ENCODE data around the gene KRTAP5-2.

The KRTAP5-2 gene

DNA sequence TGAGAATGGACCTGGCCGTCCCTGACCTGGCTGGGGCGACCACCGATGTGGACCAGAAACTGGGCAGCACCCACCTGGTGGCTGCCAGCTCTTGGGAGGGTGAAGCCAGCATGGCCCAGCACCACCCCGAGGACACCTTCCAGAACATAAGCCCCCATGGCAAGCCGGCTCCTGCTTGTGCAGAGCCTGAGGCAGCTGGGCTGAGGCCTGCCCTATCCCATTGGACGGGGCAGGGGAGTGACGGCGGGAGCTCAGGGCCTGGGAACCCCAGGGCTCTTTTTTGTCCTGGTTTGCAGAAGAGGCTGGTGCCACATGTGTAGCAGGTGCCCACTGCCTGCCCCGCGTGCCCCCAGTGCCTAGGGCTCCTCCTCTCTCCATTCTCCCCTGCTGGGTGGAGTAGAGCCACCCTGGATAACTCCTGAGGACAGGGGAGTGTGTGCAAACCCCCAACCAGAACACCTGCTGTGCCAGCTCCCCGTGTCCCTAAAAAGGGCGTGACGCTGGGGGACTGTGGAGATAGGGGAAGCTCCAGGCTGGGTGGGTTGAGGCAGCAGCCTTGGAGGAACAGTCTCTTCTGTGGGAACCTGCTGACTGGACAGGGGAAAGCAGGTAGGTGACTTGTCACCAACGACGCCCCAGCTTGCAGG lies 38.0 kb downstream of the KRTAP5-2 start:
- CTCF ChIA-PET = interaction anchor here (2.0 kb wide), 1 partner anchor 15 kb away, joined by 11 read pairs; no protein-coding TSS in a partner anchor
- TF ChIP-seq, protein P1, sequence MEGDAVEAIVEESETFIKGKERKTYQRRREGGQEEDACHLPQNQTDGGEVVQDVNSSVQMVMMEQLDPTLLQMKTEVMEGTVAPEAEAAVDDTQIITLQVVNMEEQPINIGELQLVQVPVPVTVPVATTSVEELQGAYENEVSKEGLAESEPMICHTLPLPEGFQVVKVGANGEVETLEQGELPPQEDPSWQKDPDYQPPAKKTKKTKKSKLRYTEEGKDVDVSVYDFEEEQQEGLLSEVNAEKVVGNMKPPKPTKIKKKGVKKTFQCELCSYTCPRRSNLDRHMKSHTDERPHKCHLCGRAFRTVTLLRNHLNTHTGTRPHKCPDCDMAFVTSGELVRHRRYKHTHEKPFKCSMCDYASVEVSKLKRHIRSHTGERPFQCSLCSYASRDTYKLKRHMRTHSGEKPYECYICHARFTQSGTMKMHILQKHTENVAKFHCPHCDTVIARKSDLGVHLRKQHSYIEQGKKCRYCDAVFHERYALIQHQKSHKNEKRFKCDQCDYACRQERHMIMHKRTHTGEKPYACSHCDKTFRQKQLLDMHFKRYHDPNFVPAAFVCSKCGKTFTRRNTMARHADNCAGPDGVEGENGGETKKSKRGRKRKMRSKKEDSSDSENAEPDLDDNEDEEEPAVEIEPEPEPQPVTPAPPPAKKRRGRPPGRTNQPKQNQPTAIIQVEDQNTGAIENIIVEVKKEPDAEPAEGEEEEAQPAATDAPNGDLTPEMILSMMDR (IDR thresholded peaks at IDR 0.05; ENCODE audit: control extremely low read depth, extremely low read depth, low read depth, missing control alignments) = no peak
- no peak for DNase-seq (ENCODE audit: extremely low spot score)
- POLR2A ChIA-PET = no interaction called here

DNA sequence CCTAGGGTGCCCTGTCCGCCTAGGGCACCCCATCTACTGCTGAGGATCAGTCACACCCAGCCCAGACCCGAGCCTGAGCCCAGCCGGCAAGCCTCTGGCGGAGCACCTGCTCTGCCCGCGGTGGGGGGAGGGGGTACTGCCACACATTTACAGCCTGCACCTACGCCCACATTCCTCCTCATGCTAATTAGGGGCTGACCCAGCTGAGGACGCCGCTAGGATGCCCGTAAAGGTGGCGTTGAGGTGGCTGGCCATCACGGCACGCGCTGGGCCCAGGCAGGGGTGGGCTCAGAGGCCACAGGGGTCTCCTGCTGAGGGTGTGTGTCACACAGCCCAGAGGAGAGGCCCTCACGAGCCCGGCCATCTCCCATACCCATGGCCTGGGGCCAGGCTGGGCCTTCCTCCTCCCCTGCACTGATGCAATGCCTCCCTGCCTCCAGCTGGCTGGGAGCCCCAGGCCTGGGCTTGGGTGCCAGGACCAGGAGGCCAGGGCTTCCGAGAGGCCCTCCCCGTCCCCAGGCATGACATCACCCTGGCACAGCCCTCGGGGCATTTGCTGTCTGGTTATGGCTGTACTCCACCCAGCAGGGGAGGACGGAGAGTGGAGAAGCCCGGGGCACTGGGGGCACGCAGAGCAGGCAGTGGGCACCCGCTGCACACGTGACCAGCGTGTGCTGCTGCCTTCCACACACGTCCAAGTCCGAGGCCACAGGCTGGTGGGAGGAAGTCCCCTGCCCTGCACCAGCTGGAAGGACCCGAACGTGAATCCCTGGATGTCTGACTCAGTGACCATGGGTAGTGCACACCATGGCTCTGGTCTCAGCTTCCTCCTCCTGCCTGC lies 38.8 kb downstream of the KRTAP5-2 start:
- no peak for DNase-seq (ENCODE audit: extremely low spot score)
- POLR2A ChIA-PET = no interaction called here
- CTCF ChIA-PET = interaction anchor here (1.2 to 2.0 kb wide), 4 partner anchors 13 to 16 kb away, joined by 3 to 11 read pairs (median 8); no protein-coding TSS in a partner anchor
- TF ChIP-seq, protein P1 (IDR thresholded peaks at IDR 0.05; ENCODE audit: control extremely low read depth, extremely low read depth, low read depth, missing control alignments) = no peak

DNA sequence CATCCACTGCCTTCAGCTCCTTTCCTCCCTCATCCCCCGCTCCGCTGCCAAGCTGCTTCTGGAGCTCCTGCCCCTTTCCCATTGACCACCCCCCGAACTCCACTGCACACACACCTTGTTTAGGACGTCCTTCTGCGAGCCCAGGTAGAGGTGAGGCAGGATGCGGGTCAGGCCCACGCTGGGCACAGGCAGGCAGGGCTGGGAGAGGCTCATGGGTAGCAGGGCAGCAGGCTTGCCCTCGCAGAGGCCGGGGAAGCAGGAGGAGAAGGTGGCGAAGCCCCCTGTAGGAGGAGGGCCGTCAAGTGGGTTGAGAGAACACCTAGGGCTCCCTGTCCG lies 39.4 kb downstream of the KRTAP5-2 start:
- TF ChIP-seq, protein P1 (IDR thresholded peaks at IDR 0.05; ENCODE audit: control extremely low read depth, extremely low read depth, low read depth, missing control alignments) = no peak
- ChIA-PET POLR2A (no interaction called here), CTCF (interaction anchor here (1.2 to 1.8 kb wide), 3 partner anchors 12 to 16 kb away, joined by 3 to 9 read pairs (median 6); no protein-coding TSS in a partner anchor)
- DNase-seq (ENCODE audit: extremely low spot score) = no peak

DNA sequence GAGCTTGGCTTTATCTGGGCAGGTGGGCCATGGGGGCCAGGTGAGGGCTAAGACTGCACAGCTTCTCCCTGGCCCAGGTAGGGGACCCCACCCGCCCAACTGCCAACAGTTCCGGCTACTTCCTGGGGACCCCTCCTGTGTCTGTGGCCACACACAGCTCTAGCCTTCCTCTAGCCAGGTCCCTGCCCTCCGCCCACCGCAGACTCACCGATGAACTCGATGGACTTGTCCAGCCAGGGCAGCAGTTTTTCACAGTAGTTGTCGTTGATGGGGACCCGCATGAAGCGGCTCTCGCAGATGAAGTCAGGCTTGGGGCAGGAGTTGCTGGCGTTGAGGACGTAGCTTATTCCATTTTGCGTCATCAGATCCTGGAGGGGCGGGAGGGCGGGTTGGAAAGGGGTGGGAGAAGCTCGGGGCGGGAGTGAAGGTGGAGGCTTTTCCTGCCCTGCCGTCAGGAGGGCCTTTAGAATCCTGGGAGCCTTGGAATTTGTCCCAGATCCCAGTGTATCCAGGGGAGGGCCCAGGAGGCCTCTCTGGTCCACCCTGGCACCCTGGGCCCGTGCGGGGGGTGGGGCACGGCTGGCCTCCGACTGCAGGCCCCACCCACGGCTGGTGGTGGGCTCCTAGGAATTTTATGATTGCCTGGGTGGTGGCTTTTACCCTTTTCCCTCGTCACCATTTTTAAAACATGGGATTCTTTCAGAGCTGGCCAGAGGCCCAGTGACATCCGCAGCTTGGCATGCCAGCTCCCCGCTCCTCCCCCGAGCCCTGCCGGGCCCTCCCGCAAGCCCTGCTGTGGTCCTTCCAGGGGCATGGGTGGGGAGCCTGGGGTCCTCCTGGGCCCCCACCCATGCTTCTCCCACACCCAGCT lies 40.0 kb downstream of the KRTAP5-2 start:
- TF ChIP-seq, protein P1 (IDR thresholded peaks at IDR 0.05; ENCODE audit: control extremely low read depth, extremely low read depth, low read depth, missing control alignments) = no peak
- CTCF ChIA-PET = interaction anchor here (1.2 to 1.8 kb wide), 3 partner anchors 11 to 17 kb away, joined by 3 to 9 read pairs (median 6); no protein-coding TSS in a partner anchor
- POLR2A ChIA-PET = no interaction called here
- no peak for DNase-seq (ENCODE audit: extremely low spot score)

DNA sequence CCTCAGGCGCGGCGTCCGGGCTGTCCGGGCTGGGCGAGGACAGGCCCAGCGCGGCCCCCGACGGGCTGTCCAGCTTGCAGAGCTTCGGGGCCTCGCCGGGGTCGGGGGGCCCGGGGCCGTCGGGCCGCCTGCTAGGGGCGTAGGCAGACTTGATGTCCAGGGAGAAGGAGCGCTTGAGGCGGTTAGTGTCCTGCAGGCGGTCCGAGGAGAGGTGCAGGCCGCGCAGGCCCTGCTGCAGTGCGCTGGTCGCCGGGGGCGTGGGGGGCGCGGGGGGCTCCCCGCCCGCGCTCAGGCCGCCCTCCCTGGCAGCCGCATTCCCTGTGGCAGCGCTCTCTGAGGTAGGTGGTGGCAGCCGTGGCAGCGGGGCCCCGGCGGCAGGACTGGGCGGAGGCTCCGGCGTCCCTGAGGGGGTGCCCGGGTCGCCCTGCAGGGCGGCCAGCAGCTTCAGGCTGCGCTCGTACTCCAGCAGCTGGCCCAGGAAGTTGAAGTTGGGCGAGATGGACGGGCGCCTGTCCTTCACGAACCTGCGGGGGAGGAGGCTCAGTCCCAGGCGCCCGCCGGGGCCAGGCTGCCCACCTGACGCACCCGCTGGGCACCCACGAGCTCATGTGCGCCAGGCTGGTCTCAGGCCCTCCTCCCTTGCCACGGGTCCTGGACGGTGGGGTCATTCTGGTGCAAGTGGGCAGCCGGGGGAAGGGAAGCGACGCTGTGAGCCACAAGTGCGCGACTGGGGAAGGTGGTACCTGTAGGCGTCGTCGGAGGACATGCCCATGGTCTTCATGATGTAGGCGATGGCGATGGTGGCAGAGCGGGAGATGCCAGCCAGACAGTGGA lies 40.8 kb downstream of the KRTAP5-2 start:
- no peak for DNase-seq (ENCODE audit: extremely low spot score)
- ChIA-PET POLR2A (no interaction called here), CTCF (interaction anchor here (1.5 to 1.8 kb wide), 2 partner anchors 10 to 18 kb away, joined by 6 to 9 read pairs; no protein-coding TSS in a partner anchor)
- TF ChIP-seq, protein P1 (IDR thresholded peaks at IDR 0.05; ENCODE audit: control extremely low read depth, extremely low read depth, low read depth, missing control alignments) = no peak
